ENCODE results near the gene RPTOR.

The RPTOR gene

DNA sequence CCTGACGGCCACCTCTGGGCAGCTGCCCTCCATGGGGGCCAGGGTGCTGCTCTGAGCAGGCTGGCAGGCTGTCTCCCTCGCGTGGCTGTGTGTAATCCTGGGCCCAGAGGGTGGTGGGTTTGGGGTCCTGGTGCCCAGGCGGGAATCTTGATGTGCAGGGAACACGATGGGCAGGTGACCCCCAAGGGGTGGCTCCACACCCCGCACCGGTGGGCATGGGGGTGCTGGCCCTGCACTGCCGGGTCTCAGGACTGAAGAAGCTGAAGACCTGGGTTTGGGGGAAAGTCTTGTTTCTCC lies 455.6 kb downstream of the RPTOR start:
- peaks cover 2 to 27% (median 17%) of the 10 kb centered on the region in 5 donors for H3K4me1 ChIP-seq (ENCODE audit: control insufficient read depth in 5 of 5, insufficient read depth in 5 of 5, low read length in 5 of 5)
- no peaks in the 10 kb centered on the region for H3K9me3 ChIP-seq (ENCODE audit: control insufficient read depth in 5 of 5, low read length in 5 of 5)
- H3K36me3 ChIP-seq (ENCODE audit: control insufficient read depth in 5 of 5, insufficient read depth in 5 of 5, low read length in 5 of 5): peaks cover 0 to 51% (median 49%) of the 10 kb centered on the region in 5 donors
- no peak overlapping the region for H3K4me3 ChIP-seq (ENCODE audit: low read depth in 1 of 5, low read length in 5 of 5)
- no peak overlapping the region for H3K9ac ChIP-seq (ENCODE audit: low read length in 5 of 5)
- peaks cover 5 to 25% (median 9%) of the 10 kb centered on the region in 5 donors for H3K27me3 ChIP-seq (ENCODE audit: control insufficient read depth in 5 of 5, insufficient read depth in 4 of 5, low read length in 5 of 5)
- H3K27ac ChIP-seq (ENCODE audit: low read depth, low read length): no peak overlapping the region

DNA sequence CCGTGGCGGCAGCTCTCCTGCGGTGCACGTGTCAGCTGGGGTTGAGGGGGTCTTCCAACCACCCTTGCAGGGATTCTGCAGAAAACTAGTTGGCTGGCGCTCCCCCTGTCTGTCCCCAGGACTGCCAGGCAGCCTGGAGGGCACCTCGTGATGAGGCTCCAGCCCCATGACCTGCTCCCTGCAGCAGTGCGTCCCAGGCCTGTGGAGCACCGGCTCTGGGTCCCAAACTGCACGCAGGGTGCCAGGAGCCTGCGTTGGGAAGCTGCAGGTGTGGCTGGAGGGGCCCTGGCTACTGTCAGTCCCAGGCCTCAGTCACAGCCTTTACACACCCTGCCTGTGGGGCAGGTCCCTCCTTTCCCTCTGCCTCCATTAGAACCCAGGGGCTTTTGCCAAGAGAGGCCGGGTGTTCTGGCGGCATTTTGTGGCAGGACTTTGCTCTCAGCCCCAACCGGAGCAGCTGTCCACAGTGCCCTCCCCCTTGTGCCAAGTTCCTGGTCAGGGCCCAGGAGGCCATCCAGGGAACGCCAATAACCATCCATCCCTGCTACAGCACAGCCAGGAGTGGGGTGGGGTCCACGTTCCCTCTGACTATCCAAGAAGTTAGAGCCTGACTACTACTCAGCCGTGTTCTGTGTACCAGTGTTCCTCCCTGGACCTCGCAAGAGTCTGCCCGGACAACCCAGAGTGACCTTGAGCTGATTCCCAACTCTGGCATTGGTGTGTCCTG lies 456.2 kb downstream of the RPTOR start:
- no peak overlapping the region for H3K4me3 ChIP-seq (ENCODE audit: low read depth in 1 of 5, low read length in 5 of 5)
- H3K36me3 ChIP-seq (ENCODE audit: control insufficient read depth in 5 of 5, insufficient read depth in 5 of 5, low read length in 5 of 5): peaks cover 0 to 46% (median 44%) of the 10 kb centered on the region in 5 donors
- no peak overlapping the region for H3K9ac ChIP-seq (ENCODE audit: low read length in 5 of 5)
- H3K27me3 ChIP-seq (ENCODE audit: control insufficient read depth in 5 of 5, insufficient read depth in 4 of 5, low read length in 5 of 5): peaks cover 5 to 25% (median 9%) of the 10 kb centered on the region in 5 donors
- no peaks in the 10 kb centered on the region for H3K9me3 ChIP-seq (ENCODE audit: control insufficient read depth in 5 of 5, low read length in 5 of 5)
- H3K27ac ChIP-seq (ENCODE audit: low read depth, low read length): no peak overlapping the region
- peaks cover 2 to 27% (median 17%) of the 10 kb centered on the region in 5 donors for H3K4me1 ChIP-seq (ENCODE audit: control insufficient read depth in 5 of 5, insufficient read depth in 5 of 5, low read length in 5 of 5)

DNA sequence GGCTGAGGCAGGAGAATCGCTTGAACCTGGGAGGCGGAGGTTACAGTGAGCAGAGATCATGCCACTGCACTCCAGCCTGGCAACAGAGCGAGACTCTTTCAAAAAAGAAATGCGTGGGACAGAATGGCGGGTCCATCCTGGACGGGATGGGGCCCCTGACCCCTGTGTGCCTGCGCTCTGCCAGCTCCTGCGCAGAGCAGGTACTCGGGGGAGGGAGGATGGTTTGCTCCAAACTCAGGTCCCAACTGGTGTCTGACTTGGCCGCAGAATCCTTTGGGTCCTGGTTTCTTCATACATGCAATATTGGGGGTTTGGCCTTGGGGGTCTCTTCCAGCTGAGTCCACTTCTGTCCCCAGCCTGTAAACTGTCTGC lies 457.4 kb downstream of the RPTOR start:
- Histone ChIP-seq H3K9ac (ENCODE audit: low read length in 5 of 5) (no peak overlapping the region), H3K27me3 (ENCODE audit: control insufficient read depth in 5 of 5, insufficient read depth in 4 of 5, low read length in 5 of 5) (peaks cover 5 to 25% (median 9%) of the 10 kb centered on the region in 5 donors), H3K27ac (ENCODE audit: low read depth, low read length) (no peak overlapping the region), H3K4me1 (ENCODE audit: control insufficient read depth in 5 of 5, insufficient read depth in 5 of 5, low read length in 5 of 5) (peaks cover 2 to 27% (median 17%) of the 10 kb centered on the region in 5 donors), H3K4me3 (ENCODE audit: low read depth in 1 of 5, low read length in 5 of 5) (no peak overlapping the region), H3K9me3 (ENCODE audit: control insufficient read depth in 5 of 5, low read length in 5 of 5) (no peaks in the 10 kb centered on the region), H3K36me3 (ENCODE audit: control insufficient read depth in 5 of 5, insufficient read depth in 5 of 5, low read length in 5 of 5) (peaks cover 0 to 35% (median 33%) of the 10 kb centered on the region in 5 donors)

DNA sequence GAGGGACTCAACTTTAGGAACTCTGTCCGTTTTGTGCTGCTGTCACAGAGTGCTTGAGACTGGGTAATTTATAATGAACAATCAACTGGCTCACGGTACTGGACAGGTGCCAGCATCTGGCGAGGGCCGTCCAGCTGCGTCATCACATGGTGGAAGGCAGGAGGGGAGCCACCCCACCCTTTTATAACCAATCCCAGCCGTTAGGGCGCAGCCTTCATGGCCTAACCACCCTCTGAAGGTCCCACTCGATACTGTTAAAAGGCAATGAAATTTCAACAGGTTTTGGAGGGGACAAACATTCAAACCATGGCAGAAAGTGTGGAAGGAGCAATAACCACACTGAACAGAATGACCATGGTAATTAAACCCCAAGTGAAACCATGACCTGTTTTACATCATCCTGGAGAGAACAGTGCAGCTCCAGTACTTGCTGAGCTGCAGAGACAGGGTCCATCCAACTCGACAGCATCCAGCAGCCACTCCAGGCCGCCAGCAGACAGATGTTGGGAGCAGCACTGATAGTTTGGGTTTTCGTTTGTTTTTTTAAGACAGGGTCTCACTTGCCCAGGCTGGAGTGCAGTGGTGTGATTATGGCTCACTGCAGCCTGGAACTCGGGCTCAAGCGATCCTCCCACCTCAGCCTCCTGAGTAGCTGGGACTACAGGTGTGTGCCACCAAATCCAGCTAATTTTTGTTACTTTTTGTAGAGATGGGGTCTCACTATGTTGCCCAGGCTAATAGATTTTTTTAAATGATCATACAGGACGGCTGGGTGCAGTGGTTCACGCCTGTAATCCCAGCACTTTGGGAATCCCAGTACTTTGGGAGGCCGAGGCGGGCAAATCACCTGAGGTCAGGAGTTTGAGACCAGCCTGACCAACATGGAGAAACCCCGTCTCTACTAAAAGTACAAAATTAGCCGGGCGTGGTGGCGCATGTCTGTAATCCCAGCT lies 458.0 kb downstream of the RPTOR start:
- no peak overlapping the region for H3K9ac ChIP-seq (ENCODE audit: low read length in 5 of 5)
- H3K36me3 ChIP-seq (ENCODE audit: control insufficient read depth in 5 of 5, insufficient read depth in 5 of 5, low read length in 5 of 5): peaks cover 0 to 29% (median 26%) of the 10 kb centered on the region in 5 donors
- peaks cover 5 to 25% (median 9%) of the 10 kb centered on the region in 5 donors for H3K27me3 ChIP-seq (ENCODE audit: control insufficient read depth in 5 of 5, insufficient read depth in 4 of 5, low read length in 5 of 5)
- peaks cover 2 to 27% (median 17%) of the 10 kb centered on the region in 5 donors for H3K4me1 ChIP-seq (ENCODE audit: control insufficient read depth in 5 of 5, insufficient read depth in 5 of 5, low read length in 5 of 5)
- no peak overlapping the region for H3K4me3 ChIP-seq (ENCODE audit: low read depth in 1 of 5, low read length in 5 of 5)
- H3K9me3 ChIP-seq (ENCODE audit: control insufficient read depth in 5 of 5, low read length in 5 of 5): no peaks in the 10 kb centered on the region
- H3K27ac ChIP-seq (ENCODE audit: low read depth, low read length): no peak overlapping the region

DNA sequence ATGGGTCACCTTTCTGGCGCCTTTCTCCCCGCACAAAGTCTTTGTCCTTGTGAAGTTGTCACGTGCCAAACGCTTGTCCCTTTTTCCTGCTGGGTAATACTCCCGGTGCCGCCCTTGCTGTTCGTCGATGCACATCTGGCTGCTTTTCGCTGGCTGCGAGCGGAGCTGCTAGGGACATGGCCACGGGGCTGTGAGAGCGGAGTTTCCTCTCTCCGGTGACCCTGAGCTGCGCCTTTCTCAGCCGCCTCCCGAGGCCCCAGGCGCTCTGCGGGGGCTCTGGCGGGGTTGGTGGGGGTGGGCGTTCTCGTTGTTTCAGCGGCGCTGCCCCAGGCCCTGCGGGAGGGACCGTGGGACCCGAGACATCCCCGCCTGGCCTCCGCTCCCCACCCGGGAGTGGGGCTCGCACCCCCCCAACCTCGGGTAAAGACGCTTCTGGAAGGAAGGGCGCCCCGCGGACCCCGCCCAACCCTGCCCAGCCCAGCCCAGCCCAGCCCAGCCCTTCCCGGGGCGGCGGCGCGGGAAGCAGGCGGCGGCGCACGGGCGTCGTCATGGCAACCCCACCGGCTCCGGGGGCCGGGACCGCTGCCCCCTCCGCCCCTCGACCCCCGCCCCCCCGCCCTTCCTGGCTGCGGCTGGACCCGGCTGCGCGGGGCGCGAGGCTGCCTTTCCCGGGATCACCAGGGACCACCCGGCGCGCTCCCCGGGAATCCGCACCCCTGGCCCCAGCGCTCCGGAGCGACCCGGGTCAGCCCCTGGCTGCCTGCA lies 459.3 kb downstream of the RPTOR start:
- Histone ChIP-seq H3K9me3 (ENCODE audit: control insufficient read depth in 5 of 5, low read length in 5 of 5) (no peaks in the 10 kb centered on the region), H3K27me3 (ENCODE audit: control insufficient read depth in 5 of 5, insufficient read depth in 4 of 5, low read length in 5 of 5) (peaks cover 5 to 25% (median 9%) of the 10 kb centered on the region in 5 donors), H3K4me1 (ENCODE audit: control insufficient read depth in 5 of 5, insufficient read depth in 5 of 5, low read length in 5 of 5) (peaks cover 2 to 27% (median 17%) of the 10 kb centered on the region in 5 donors), H3K9ac (ENCODE audit: low read length in 5 of 5) (no peak overlapping the region), H3K4me3 (ENCODE audit: low read depth in 1 of 5, low read length in 5 of 5) (no peak overlapping the region), H3K36me3 (ENCODE audit: control insufficient read depth in 5 of 5, insufficient read depth in 5 of 5, low read length in 5 of 5) (peaks cover 0 to 17% (median 14%) of the 10 kb centered on the region in 5 donors), H3K27ac (ENCODE audit: low read depth, low read length) (no peak overlapping the region)

DNA sequence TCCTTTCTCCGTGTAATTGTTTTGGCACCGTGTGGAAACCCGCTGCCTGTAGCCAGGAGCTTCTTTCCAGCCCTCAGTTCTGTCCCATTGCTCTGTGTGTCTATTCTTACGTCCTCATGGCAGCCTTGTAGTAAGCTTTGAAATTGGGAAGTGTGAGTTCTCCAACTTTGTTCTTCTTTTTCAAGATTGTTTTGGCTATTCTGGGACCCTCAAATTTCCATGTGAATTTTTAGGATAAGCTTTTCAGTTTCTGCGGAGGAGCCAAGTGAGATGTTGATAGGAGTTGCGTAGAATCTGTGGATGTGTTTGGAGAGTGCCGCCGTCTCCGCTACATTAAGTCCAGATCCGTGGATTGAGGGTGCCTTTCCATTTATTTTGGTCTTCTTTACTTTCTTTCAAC lies 462.3 kb downstream of the RPTOR start:
- peaks cover 5 to 20% (median 9%) of the 10 kb centered on the region in 5 donors for H3K27me3 ChIP-seq (ENCODE audit: control insufficient read depth in 5 of 5, insufficient read depth in 4 of 5, low read length in 5 of 5)
- no peaks in the 10 kb centered on the region for H3K36me3 ChIP-seq (ENCODE audit: control insufficient read depth in 5 of 5, insufficient read depth in 5 of 5, low read length in 5 of 5)
- H3K9me3 ChIP-seq (ENCODE audit: control insufficient read depth in 5 of 5, low read length in 5 of 5): peaks cover 0 to 9% (median 4%) of the 10 kb centered on the region in 5 donors

DNA sequence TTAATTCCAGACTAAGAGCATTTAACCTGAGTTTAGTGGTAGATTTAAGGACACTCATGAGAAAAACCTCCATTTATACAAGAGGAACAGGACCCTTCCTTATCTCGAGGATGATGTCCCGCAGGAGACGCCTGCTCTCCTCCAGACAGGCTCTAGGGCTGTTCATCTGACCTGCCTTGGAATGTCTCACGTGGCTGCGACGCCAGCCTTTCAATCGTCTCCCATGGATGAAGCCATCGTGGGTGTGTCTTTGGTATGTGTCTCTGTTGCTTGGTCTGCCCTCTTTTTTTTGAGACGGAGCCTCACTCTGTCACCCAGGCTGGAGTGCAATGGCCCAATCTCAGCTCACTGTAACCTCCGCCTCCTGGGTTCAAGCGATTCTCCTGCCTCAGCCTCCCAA lies 463.5 kb downstream of the RPTOR start:
- no peak overlapping the region for H3K4me3 ChIP-seq (ENCODE audit: low read depth in 1 of 5, low read length in 5 of 5)
- H3K9me3 ChIP-seq (ENCODE audit: control insufficient read depth in 5 of 5, low read length in 5 of 5): peaks cover 0 to 9% (median 4%) of the 10 kb centered on the region in 5 donors
- H3K9ac ChIP-seq (ENCODE audit: low read length in 5 of 5): no peak overlapping the region
- no peak overlapping the region for H3K27ac ChIP-seq (ENCODE audit: low read depth, low read length)
- H3K4me1 ChIP-seq (ENCODE audit: control insufficient read depth in 5 of 5, insufficient read depth in 5 of 5, low read length in 5 of 5): peaks cover 0 to 9% (median 4%) of the 10 kb centered on the region in 5 donors
- no peaks in the 10 kb centered on the region for H3K36me3 ChIP-seq (ENCODE audit: control insufficient read depth in 5 of 5, insufficient read depth in 5 of 5, low read length in 5 of 5)
- peaks cover 5 to 17% (median 9%) of the 10 kb centered on the region in 5 donors for H3K27me3 ChIP-seq (ENCODE audit: control insufficient read depth in 5 of 5, insufficient read depth in 4 of 5, low read length in 5 of 5)

More for the DNA sequence above, 462.3 kb downstream of the RPTOR start:
- Histone ChIP-seq H3K27ac (ENCODE audit: low read depth, low read length) (no peak overlapping the region), H3K9ac (ENCODE audit: low read length in 5 of 5) (no peak overlapping the region), H3K4me3 (ENCODE audit: low read depth in 1 of 5, low read length in 5 of 5) (no peak overlapping the region), H3K4me1 (ENCODE audit: control insufficient read depth in 5 of 5, insufficient read depth in 5 of 5, low read length in 5 of 5) (peaks cover 2 to 17% (median 11%) of the 10 kb centered on the region in 5 donors)

DNA sequence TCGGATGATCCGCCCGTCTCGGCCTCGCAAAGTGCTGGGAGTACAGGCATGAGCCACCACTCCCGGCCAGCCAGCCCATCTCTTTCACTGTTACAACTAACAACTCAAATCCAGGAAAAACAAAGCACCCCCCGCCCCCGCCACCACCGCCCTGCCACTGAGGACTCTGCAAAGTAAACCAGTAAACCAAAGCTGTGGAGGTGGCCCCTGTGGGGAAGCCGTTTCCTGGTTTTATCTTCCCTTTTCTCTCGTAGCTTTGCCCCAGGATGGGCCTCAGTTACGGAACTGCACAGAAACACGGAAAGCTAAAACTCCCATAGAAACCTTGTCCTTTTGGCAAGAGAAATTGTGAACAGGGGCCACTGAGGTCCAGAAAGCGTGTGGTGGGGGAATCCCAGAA lies 464.5 kb downstream of the RPTOR start:
- H3K36me3 ChIP-seq (ENCODE audit: control insufficient read depth in 5 of 5, insufficient read depth in 5 of 5, low read length in 5 of 5): no peaks in the 10 kb centered on the region
- H3K4me3 ChIP-seq (ENCODE audit: low read depth in 1 of 5, low read length in 5 of 5): no peak overlapping the region
- H3K9me3 ChIP-seq (ENCODE audit: control insufficient read depth in 5 of 5, low read length in 5 of 5): peaks cover 0 to 9% (median 4%) of the 10 kb centered on the region in 5 donors
- H3K27ac ChIP-seq (ENCODE audit: low read depth, low read length): no peak overlapping the region
- H3K9ac ChIP-seq (ENCODE audit: low read length in 5 of 5): peak overlapping the region in 1 of 5 donors; percentile 39
- peaks cover 5 to 13% (median 6%) of the 10 kb centered on the region in 5 donors for H3K27me3 ChIP-seq (ENCODE audit: control insufficient read depth in 5 of 5, insufficient read depth in 4 of 5, low read length in 5 of 5)
- H3K4me1 ChIP-seq (ENCODE audit: control insufficient read depth in 5 of 5, insufficient read depth in 5 of 5, low read length in 5 of 5): peaks cover 0 to 5% (median 4%) of the 10 kb centered on the region in 5 donors

DNA sequence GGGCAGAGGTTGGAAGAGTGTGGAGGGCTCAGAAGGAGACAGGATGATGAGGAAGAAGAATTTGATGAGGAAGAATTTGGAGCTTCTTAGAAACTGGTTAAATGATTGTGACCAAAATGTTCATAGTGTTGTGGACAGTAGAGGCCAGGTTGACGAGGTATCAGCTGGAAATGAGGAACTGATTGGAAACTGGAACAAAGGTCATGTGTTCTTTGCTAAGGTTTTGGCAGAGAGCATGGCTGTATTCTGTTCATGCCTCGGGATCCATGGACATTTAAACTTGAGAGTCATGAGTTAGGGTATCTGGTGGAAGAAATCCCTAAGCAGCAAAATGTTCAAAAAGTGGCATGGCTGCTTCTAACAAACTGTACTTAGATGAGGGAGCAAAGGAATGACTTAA lies 466.3 kb downstream of the RPTOR start:
- peaks cover 0 to 9% (median 4%) of the 10 kb centered on the region in 5 donors for H3K9me3 ChIP-seq (ENCODE audit: control insufficient read depth in 5 of 5, low read length in 5 of 5)
- no peak overlapping the region for H3K27ac ChIP-seq (ENCODE audit: low read depth, low read length)
- no peak overlapping the region for H3K9ac ChIP-seq (ENCODE audit: low read length in 5 of 5)
- H3K4me3 ChIP-seq (ENCODE audit: low read depth in 1 of 5, low read length in 5 of 5): no peak overlapping the region
- peaks cover 0 to 4% (median 0%) of the 10 kb centered on the region in 5 donors for H3K27me3 ChIP-seq (ENCODE audit: control insufficient read depth in 5 of 5, insufficient read depth in 4 of 5, low read length in 5 of 5)
- no peaks in the 10 kb centered on the region for H3K4me1 ChIP-seq (ENCODE audit: control insufficient read depth in 5 of 5, insufficient read depth in 5 of 5, low read length in 5 of 5)
- no peaks in the 10 kb centered on the region for H3K36me3 ChIP-seq (ENCODE audit: control insufficient read depth in 5 of 5, insufficient read depth in 5 of 5, low read length in 5 of 5)

Measured in subcutaneous abdominal adipose tissue (tissue), 5 donors.